Measurements from ENCODE around the gene WAC. TPM values are rescaled to one million over a fixed set of nuclear protein-coding genes. Genes with fewer than 3 reads are reported as not detected.

The WAC gene
- total RNA-seq, 1 experiment from 2014 or later = 125 TPM

DNA sequence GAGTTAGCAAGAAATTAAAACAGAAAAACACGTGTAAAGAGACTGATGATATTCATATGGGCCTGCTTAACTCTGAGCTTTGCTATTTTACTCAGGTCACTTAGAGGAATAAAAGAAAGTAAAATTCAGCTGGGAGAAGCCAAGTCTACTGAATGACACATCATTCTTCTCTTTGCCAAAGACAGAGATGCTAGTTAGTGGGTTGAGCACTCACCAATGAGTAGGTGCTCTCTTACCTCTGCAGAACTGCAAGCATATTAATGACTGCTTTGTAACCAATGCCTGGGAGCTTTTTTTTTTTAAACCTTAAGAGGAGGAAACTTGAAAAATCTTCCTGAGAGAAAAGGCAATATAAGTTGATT lies 99.6 kb downstream of the WAC start:
- no peaks in the 10 kb centered on the region for H3K9me3 ChIP-seq (ENCODE audit: low read depth, low read length, poor library complexity, severe bottlenecking)
- ChIA-PET POLR2A (ENCODE audit: low non-redundant PET) (no interaction called here), CTCF (interaction anchor here (0.7 kb wide), 1 partner anchor 450 kb away, joined by 3 read pairs; no protein-coding TSS in a partner anchor)
- BruUV-seq (replicated peaks) = no TSS peak
- no peak overlapping the region for H3K4me3 ChIP-seq (ENCODE audit: low read depth, low read length, poor library complexity, severe bottlenecking)
- no peak for TF ChIP-seq EZH2 (IDR thresholded peaks at IDR 0.05; ENCODE audit: borderline replicate concordance, low read depth, low read length, poor library complexity, severe bottlenecking)
- TF ChIP-seq, protein P1, sequence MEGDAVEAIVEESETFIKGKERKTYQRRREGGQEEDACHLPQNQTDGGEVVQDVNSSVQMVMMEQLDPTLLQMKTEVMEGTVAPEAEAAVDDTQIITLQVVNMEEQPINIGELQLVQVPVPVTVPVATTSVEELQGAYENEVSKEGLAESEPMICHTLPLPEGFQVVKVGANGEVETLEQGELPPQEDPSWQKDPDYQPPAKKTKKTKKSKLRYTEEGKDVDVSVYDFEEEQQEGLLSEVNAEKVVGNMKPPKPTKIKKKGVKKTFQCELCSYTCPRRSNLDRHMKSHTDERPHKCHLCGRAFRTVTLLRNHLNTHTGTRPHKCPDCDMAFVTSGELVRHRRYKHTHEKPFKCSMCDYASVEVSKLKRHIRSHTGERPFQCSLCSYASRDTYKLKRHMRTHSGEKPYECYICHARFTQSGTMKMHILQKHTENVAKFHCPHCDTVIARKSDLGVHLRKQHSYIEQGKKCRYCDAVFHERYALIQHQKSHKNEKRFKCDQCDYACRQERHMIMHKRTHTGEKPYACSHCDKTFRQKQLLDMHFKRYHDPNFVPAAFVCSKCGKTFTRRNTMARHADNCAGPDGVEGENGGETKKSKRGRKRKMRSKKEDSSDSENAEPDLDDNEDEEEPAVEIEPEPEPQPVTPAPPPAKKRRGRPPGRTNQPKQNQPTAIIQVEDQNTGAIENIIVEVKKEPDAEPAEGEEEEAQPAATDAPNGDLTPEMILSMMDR (conservative IDR thresholded peaks at IDR 0.05; ENCODE audit: low read depth, low read length) = no peak
- intact Hi-C loops (cut with micrococcal nuclease; ENCODE audit: unreplicated experiment) = no loop called here
- no peaks in the 10 kb centered on the region for H3K4me1 ChIP-seq (ENCODE audit: insufficient read depth, low read length, poor library complexity, severe bottlenecking)
- H3K27me3 ChIP-seq (replicated peaks; ENCODE audit: insufficient read depth, low read depth, low read length, poor library complexity) = no peaks in the 10 kb centered on the region
- no peak overlapping the region for H3K27ac ChIP-seq (ENCODE audit: low read depth, low read length, poor library complexity, severe bottlenecking)
- DNase-seq (ENCODE audit: low spot score) = no peak
- H3K36me3 ChIP-seq (ENCODE audit: insufficient read depth, low read length, poor library complexity, severe bottlenecking) = no peaks in the 10 kb centered on the region

DNA sequence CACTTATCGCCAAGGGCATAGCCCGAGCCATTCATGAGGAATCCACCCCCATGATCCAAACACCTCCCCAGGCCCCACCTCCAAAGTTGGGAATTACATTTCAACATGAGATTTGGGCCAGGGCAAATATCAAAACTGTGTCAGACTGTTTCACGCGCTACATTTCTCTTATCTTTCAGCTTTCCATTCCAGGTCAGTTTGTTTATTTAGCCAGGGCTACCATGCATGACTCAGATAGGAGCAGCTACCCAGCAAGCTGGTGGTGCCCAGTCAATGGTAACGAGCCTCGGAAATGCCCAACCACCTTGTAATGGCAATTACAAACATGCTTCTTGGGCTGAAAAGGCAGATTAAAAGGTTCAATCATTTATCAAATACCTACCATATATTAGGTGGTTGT lies 100.8 kb downstream of the WAC start:
- DNase-seq (ENCODE audit: low spot score) = no peak
- ChIA-PET POLR2A (ENCODE audit: low non-redundant PET) (no interaction called here), CTCF (no interaction called here)
- H3K27ac ChIP-seq (ENCODE audit: low read depth, low read length, poor library complexity, severe bottlenecking) = no peak overlapping the region
- no peaks in the 10 kb centered on the region for H3K27me3 ChIP-seq (replicated peaks; ENCODE audit: insufficient read depth, low read depth, low read length, poor library complexity)
- no peaks in the 10 kb centered on the region for H3K9me3 ChIP-seq (ENCODE audit: low read depth, low read length, poor library complexity, severe bottlenecking)
- H3K36me3 ChIP-seq (ENCODE audit: insufficient read depth, low read length, poor library complexity, severe bottlenecking) = no peaks in the 10 kb centered on the region
- no TSS peak for BruUV-seq (replicated peaks)
- TF ChIP-seq EZH2 (IDR thresholded peaks at IDR 0.05; ENCODE audit: borderline replicate concordance, low read depth, low read length, poor library complexity, severe bottlenecking) = no peak
- TF ChIP-seq, protein P1 (conservative IDR thresholded peaks at IDR 0.05; ENCODE audit: low read depth, low read length) = no peak
- no peak overlapping the region for H3K4me3 ChIP-seq (ENCODE audit: low read depth, low read length, poor library complexity, severe bottlenecking)
- no peaks in the 10 kb centered on the region for H3K4me1 ChIP-seq (ENCODE audit: insufficient read depth, low read length, poor library complexity, severe bottlenecking)
- intact Hi-C loops (cut with micrococcal nuclease; ENCODE audit: unreplicated experiment) = no loop called here

DNA sequence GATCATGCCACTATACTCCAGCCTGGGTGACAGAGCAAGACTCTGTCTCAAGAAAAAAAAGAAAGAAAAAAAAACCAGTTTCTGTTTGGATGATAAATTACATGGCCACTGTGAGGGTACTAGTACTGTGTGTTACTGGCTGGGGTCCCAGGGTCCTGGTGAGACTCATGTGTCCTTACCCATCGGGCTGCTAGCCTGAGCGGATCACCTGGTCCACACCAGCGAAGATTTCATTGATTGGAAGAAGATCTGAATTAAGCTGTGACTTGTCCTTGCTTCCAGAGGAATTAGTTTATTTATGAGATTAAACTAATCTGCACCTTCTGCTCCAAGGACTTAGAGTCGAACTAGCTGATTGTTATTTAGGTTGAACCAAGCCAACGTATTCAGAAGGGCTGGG lies 104.4 kb downstream of the WAC start:
- H3K4me3 ChIP-seq (ENCODE audit: low read depth, low read length, poor library complexity, severe bottlenecking) = no peak overlapping the region
- TF ChIP-seq EZH2 (IDR thresholded peaks at IDR 0.05; ENCODE audit: borderline replicate concordance, low read depth, low read length, poor library complexity, severe bottlenecking) = no peak
- TF ChIP-seq, protein P1 (conservative IDR thresholded peaks at IDR 0.05; ENCODE audit: low read depth, low read length) = no peak
- H3K27ac ChIP-seq (ENCODE audit: low read depth, low read length, poor library complexity, severe bottlenecking) = no peak overlapping the region
- no peaks in the 10 kb centered on the region for H3K9me3 ChIP-seq (ENCODE audit: low read depth, low read length, poor library complexity, severe bottlenecking)
- intact Hi-C loops (cut with micrococcal nuclease; ENCODE audit: unreplicated experiment) = no loop called here
- no peak for DNase-seq (ENCODE audit: low spot score)
- no peaks in the 10 kb centered on the region for H3K4me1 ChIP-seq (ENCODE audit: insufficient read depth, low read length, poor library complexity, severe bottlenecking)
- POLR2A ChIA-PET (ENCODE audit: low non-redundant PET) = no interaction called here
- BruUV-seq (replicated peaks) = no TSS peak
- H3K27me3 ChIP-seq (replicated peaks; ENCODE audit: insufficient read depth, low read depth, low read length, poor library complexity) = no peaks in the 10 kb centered on the region
- CTCF ChIA-PET = interaction anchor here (0.5 to 0.6 kb wide), 2 partner anchors 9 to 324 kb away, joined by 3 to 5 read pairs; no protein-coding TSS in a partner anchor
- H3K36me3 ChIP-seq (ENCODE audit: insufficient read depth, low read length, poor library complexity, severe bottlenecking) = no peaks in the 10 kb centered on the region

All from A673 (cell line).